ENCODE measurements around the gene SPHK1. TPM values are rescaled to one million over a fixed set of nuclear protein-coding genes. Genes with fewer than 3 reads are reported as not detected.

Gene SPHK1
- total and polyA plus RNA-seq, 5 donors from 2014 or later: 0.09 to 0.52 (median 0.12) TPM; not detected in 2

DNA sequence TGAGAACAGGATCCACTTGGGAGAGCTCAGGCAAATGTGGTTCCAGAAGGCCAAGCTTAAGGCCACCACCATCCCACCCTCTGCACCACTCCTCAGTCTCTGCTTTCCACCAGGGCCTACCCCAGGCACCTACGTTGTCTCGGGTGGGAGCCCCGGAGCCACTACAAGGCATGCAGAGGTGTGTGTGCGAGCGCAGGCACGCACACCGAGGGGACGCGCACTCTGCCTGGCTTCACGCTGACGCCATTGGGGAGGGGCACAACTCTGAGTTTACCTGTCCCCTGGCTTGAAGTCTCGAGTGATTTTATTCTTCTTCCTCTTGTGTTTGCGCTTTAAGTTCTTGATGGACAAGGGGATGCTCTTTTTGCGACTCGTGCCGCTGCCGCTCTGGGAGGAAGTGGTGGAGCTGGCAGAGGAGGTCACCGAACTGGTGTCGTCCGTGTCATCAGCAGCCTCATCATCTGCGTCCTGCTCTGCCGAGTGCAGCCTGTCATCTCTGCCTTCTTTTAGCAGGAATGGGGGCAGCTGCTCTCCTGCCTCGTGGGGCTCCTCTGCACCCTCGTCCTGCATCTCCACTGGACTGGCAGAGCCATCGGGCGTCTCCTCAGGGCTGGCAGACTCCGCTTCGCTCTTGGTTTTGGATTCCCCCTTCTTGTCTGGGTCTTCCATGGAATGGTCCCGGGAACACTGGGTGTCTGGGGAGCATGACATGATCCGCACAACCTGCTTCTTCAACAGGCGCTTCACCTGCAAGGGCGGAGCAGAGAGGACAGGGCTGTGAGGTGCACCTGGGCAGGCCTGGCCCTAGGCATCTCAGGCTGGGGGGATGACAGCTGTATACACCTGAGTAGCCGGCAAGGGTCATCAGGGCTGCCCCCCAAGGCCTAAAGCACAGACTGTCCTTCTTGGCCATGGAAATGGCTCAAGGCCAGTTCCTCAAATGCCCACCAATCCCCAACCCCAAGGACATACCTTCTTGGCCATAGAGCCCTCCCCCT is 15.1 kb downstream of the SPHK1 start:
- no peaks in the 10 kb centered on the region for H3K27me3 ChIP-seq (ENCODE audit: control insufficient read depth, insufficient read depth, low read length)
- H3K36me3 ChIP-seq (ENCODE audit: control insufficient read depth, insufficient read depth, low read length): peaks cover 70% of the 10 kb centered on the region
- Mint-ChIP-seq H3K27ac (no peak overlapping the region), H3K36me3 (peaks cover 53% of the 10 kb centered on the region), H3K4me1 (peaks cover 0 to 7% (median under 1%) of the 10 kb centered on the region in 4 donors), H3K27me3 (no peaks in the 10 kb centered on the region), H3K9me3 (peaks cover 0 to 2% (median 0%) of the 10 kb centered on the region in 7 donors), H3K4me3 (no peak overlapping the region)
- no peaks in the 10 kb centered on the region for H3K4me1 ChIP-seq (ENCODE audit: control insufficient read depth, insufficient read depth, low read length, poor library complexity, severe bottlenecking)
- DNase-seq (no peak), ATAC-seq (ENCODE audit: low read depth in 2 of 2) (no peak)
- no peaks in the 10 kb centered on the region for H3K9me3 ChIP-seq (ENCODE audit: control insufficient read depth in 2 of 2, low read length in 2 of 2)
- H3K27ac ChIP-seq (ENCODE audit: insufficient read depth, low read length, poor library complexity, severe bottlenecking): no peak overlapping the region
- no peak overlapping the region for H3K4me3 ChIP-seq (ENCODE audit: low read depth, low read length)

DNA sequence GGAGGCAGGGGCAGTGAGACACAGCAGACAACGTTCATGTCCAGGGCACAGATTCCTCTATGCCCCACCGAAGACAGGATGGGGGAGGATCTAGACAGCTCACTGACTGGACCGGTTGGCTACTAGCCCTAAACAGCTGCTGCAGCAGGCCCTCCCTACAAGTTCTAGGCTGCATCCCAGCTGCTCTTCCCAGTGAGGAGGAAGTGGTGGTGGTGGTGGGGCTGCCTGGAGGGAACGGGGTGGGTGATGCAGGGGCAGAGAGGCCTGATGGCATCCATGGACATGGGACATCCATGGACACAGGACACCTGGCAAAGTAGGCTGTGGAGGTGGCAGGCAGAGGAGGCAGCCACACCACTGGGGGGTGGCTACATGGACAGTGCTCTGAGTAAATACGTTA is 18.3 kb downstream of the SPHK1 start:
- H3K4me3 ChIP-seq (ENCODE audit: low read depth, low read length): no peak overlapping the region
- no peak overlapping the region for H3K27ac ChIP-seq (ENCODE audit: insufficient read depth, low read length, poor library complexity, severe bottlenecking)
- Mint-ChIP-seq H3K4me3 (no peak overlapping the region), H3K9me3 (peaks cover 0 to 2% (median 0%) of the 10 kb centered on the region in 7 donors), H3K4me1 (peaks cover 0 to 7% (median 2%) of the 10 kb centered on the region in 4 donors), H3K36me3 (peaks cover 48% of the 10 kb centered on the region), H3K27ac (no peak overlapping the region), H3K27me3 (no peaks in the 10 kb centered on the region)
- peaks cover 64% of the 10 kb centered on the region for H3K36me3 ChIP-seq (ENCODE audit: control insufficient read depth, insufficient read depth, low read length)
- ATAC-seq (ENCODE audit: low read depth in 2 of 2): no peak
- DNase-seq: no peak
- no peaks in the 10 kb centered on the region for H3K9me3 ChIP-seq (ENCODE audit: control insufficient read depth in 2 of 2, low read length in 2 of 2)
- H3K4me1 ChIP-seq (ENCODE audit: control insufficient read depth, insufficient read depth, low read length, poor library complexity, severe bottlenecking): no peaks in the 10 kb centered on the region
- H3K27me3 ChIP-seq (ENCODE audit: control insufficient read depth, insufficient read depth, low read length): no peaks in the 10 kb centered on the region

DNA sequence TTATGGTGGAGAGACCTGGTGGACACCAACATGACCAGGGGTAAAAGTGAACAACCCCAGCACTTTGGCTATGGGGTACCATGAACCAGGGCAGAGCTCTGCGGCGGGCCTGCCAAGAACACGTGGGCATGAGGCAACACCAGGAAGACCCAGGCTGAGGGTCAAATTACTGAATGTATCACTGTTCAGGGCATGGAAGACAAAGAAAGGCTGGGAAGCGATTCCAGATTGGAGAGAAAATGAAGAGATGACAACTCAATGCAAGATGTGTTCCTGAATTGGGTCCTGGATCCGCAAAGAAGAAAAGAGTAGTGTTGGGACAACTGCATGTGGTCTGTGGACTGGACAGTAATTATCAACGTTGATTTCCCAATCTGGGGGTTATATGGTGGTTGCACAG is 19.8 kb downstream of the SPHK1 start:
- no peaks in the 10 kb centered on the region for H3K9me3 ChIP-seq (ENCODE audit: control insufficient read depth in 2 of 2, low read length in 2 of 2)
- DNase-seq: no peak
- Mint-ChIP-seq H3K4me1 (peaks cover 7 to 12% (median 8%) of the 10 kb centered on the region in 4 donors), H3K27me3 (no peaks in the 10 kb centered on the region), H3K4me3 (no peak overlapping the region), H3K36me3 (peaks cover 39% of the 10 kb centered on the region), H3K27ac (no peak overlapping the region), H3K9me3 (peaks cover 0 to 2% (median 0%) of the 10 kb centered on the region in 7 donors)
- H3K4me3 ChIP-seq (ENCODE audit: low read depth, low read length): no peak overlapping the region
- H3K36me3 ChIP-seq (ENCODE audit: control insufficient read depth, insufficient read depth, low read length): peaks cover 52% of the 10 kb centered on the region
- H3K27me3 ChIP-seq (ENCODE audit: control insufficient read depth, insufficient read depth, low read length): no peaks in the 10 kb centered on the region
- ATAC-seq (ENCODE audit: low read depth in 2 of 2): no peak
- no peak overlapping the region for H3K27ac ChIP-seq (ENCODE audit: insufficient read depth, low read length, poor library complexity, severe bottlenecking)
- H3K4me1 ChIP-seq (ENCODE audit: control insufficient read depth, insufficient read depth, low read length, poor library complexity, severe bottlenecking): peaks cover 5% of the 10 kb centered on the region

DNA sequence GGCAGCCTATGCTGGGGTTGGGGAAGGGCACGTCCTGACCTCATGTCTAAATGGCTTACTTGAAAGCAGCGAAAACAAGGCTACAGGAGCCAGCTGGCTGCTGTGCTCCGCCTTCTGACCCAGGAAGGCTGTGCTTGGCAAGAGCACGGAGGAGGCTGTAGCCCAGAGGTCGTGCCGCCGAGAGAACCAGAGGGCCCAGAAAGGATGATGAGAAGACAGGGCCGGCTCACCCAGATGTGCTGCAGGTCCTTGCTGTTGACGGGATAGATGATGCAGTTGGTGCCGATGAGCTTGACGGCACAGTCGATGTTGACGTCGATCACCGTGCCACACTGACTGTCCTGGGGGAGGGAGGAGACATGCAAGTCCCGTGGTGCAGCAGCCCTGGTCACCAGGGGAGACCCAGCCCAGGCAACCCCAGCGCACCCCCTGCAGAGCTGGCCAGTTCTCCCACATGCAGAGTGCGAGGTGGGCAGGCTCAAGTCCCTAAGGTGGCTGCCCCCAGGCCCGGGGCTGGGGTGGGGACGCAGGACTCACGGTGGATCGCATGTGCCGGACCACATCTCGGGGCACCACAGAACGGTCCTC is 20.7 kb downstream of the SPHK1 start:
- Histone ChIP-seq H3K27ac (ENCODE audit: insufficient read depth, low read length, poor library complexity, severe bottlenecking) (no peak overlapping the region), H3K4me3 (ENCODE audit: low read depth, low read length) (no peak overlapping the region), H3K9me3 (ENCODE audit: control insufficient read depth in 2 of 2, low read length in 2 of 2) (no peaks in the 10 kb centered on the region), H3K27me3 (ENCODE audit: control insufficient read depth, insufficient read depth, low read length) (no peaks in the 10 kb centered on the region), H3K4me1 (ENCODE audit: control insufficient read depth, insufficient read depth, low read length, poor library complexity, severe bottlenecking) (peaks cover 5% of the 10 kb centered on the region), H3K36me3 (ENCODE audit: control insufficient read depth, insufficient read depth, low read length) (peaks cover 44% of the 10 kb centered on the region)
- H3K4me3 Mint-ChIP-seq: no peak overlapping the region
- peaks cover 0 to 2% (median 0%) of the 10 kb centered on the region in 7 donors for H3K9me3 Mint-ChIP-seq
- peaks cover 38% of the 10 kb centered on the region for H3K36me3 Mint-ChIP-seq
- ATAC-seq (ENCODE audit: low read depth in 2 of 2) (no peak), DNase-seq (no peak)
- no peaks in the 10 kb centered on the region for H3K27me3 Mint-ChIP-seq
- peaks cover 7 to 13% (median 10%) of the 10 kb centered on the region in 4 donors for H3K4me1 Mint-ChIP-seq
- H3K27ac Mint-ChIP-seq: no peak overlapping the region

DNA sequence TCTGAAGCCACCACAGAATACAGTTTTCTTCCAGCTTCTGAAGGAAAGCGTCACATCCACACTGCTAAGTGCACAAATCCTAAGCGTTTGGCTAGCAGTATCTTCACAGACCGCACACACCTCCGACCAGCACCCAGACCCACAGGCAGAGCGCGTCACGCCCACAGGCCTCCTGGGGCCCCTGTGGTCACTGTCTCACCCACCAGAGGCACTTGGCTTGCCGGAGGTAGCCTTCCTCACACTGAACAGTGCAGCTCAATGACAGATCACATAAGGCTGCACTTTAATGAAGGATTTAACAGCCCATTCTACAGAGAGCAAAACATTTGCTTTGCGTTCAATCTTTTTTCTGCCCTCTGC is 21.2 kb downstream of the SPHK1 start:
- Mint-ChIP-seq H3K27me3 (no peaks in the 10 kb centered on the region), H3K4me1 (peaks cover 7 to 13% (median 10%) of the 10 kb centered on the region in 4 donors), H3K4me3 (no peak overlapping the region), H3K9me3 (peaks cover 0 to 2% (median 0%) of the 10 kb centered on the region in 7 donors), H3K36me3 (peaks cover 38% of the 10 kb centered on the region), H3K27ac (no peak overlapping the region)
- H3K27me3 ChIP-seq (ENCODE audit: control insufficient read depth, insufficient read depth, low read length): no peaks in the 10 kb centered on the region
- H3K27ac ChIP-seq (ENCODE audit: insufficient read depth, low read length, poor library complexity, severe bottlenecking): no peak overlapping the region
- ATAC-seq (ENCODE audit: low read depth in 2 of 2) (no peak), DNase-seq (no peak)
- H3K36me3 ChIP-seq (ENCODE audit: control insufficient read depth, insufficient read depth, low read length): peaks cover 42% of the 10 kb centered on the region
- no peaks in the 10 kb centered on the region for H3K9me3 ChIP-seq (ENCODE audit: control insufficient read depth in 2 of 2, low read length in 2 of 2)
- H3K4me3 ChIP-seq (ENCODE audit: low read depth, low read length): no peak overlapping the region
- H3K4me1 ChIP-seq (ENCODE audit: control insufficient read depth, insufficient read depth, low read length, poor library complexity, severe bottlenecking): peaks cover 5% of the 10 kb centered on the region

DNA sequence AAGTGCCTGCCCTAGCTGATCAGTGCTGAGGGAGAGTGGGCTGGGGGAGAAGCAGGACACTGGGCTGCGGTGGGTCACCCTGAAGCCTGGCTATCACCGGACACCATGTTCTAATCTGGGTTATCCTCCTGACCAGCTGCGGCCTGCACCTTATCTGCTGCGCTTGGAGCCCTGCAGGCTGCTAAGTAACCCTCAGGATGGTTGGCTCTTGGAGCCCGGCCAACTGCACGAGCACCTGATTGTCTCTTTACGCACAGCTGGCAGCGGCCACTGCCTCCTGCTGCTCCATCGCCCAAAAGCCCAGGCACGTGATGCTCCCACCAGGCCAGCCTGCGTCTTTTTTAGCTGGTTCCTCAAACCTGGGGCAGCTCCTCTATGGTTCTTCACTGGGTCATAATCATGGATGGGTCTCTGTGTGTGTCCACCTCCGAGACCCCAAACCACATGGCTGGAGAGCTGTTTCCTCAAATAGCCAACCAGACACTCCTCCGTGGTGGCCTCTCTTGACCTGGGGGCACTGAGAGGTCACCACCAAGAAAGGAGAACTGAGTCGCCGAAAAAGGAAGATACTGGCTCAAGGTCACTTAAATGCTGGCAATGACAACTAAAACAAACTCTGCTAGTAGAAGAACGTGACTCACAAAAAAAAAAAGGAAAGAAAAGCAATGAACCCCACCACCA is 21.7 kb downstream of the SPHK1 start:
- no peaks in the 10 kb centered on the region for H3K9me3 ChIP-seq (ENCODE audit: control insufficient read depth in 2 of 2, low read length in 2 of 2)
- H3K27ac Mint-ChIP-seq: no peak overlapping the region
- ATAC-seq (ENCODE audit: low read depth in 2 of 2) (no peak), DNase-seq (no peak)
- H3K4me3 ChIP-seq (ENCODE audit: low read depth, low read length): no peak overlapping the region
- no peaks in the 10 kb centered on the region for H3K27me3 Mint-ChIP-seq
- H3K27me3 ChIP-seq (ENCODE audit: control insufficient read depth, insufficient read depth, low read length): no peaks in the 10 kb centered on the region
- H3K4me1 ChIP-seq (ENCODE audit: control insufficient read depth, insufficient read depth, low read length, poor library complexity, severe bottlenecking): peaks cover 5% of the 10 kb centered on the region
- peaks cover 7 to 13% (median 10%) of the 10 kb centered on the region in 4 donors for H3K4me1 Mint-ChIP-seq
- peaks cover 0 to 2% (median 0%) of the 10 kb centered on the region in 7 donors for H3K9me3 Mint-ChIP-seq
- H3K4me3 Mint-ChIP-seq: no peak overlapping the region
- H3K27ac ChIP-seq (ENCODE audit: insufficient read depth, low read length, poor library complexity, severe bottlenecking): no peak overlapping the region
- H3K36me3 Mint-ChIP-seq: peaks cover 33% of the 10 kb centered on the region
- H3K36me3 ChIP-seq (ENCODE audit: control insufficient read depth, insufficient read depth, low read length): peaks cover 37% of the 10 kb centered on the region

DNA sequence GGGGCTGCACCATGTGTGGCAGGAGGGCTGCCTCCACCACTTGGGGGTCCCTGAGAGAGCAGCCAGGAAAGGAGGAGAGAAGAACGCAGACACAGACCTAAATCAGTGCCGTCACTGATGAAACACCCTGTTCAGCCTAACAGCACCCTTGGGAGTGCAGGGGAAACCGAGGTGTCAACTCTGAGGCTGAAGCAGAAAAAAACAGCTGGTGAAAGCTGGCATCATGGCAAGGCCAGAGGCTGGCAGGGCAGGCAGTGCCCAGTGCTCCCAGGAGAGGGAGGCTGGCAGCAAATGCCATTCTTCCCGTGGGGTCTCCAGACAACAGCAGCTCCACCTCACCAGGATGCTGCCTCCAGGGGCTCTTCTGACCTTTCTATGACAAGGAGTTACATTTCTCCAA is 23.1 kb downstream of the SPHK1 start:
- Mint-ChIP-seq H3K27ac (no peak overlapping the region), H3K9me3 (peaks cover 0 to 2% (median 0%) of the 10 kb centered on the region in 7 donors), H3K36me3 (peaks cover 22% of the 10 kb centered on the region)

More for the DNA sequence above, 23.1 kb downstream of the SPHK1 start:
- no peak overlapping the region for H3K27ac ChIP-seq (ENCODE audit: insufficient read depth, low read length, poor library complexity, severe bottlenecking)
- ATAC-seq (ENCODE audit: low read depth in 2 of 2) (no peak), DNase-seq (no peak)
- no peak overlapping the region for H3K4me3 Mint-ChIP-seq
- H3K4me1 Mint-ChIP-seq: peaks cover 7 to 13% (median 10%) of the 10 kb centered on the region in 4 donors
- peaks cover 27% of the 10 kb centered on the region for H3K36me3 ChIP-seq (ENCODE audit: control insufficient read depth, insufficient read depth, low read length)
- H3K27me3 Mint-ChIP-seq: no peaks in the 10 kb centered on the region
- peaks cover 5% of the 10 kb centered on the region for H3K4me1 ChIP-seq (ENCODE audit: control insufficient read depth, insufficient read depth, low read length, poor library complexity, severe bottlenecking)
- H3K9me3 ChIP-seq (ENCODE audit: control insufficient read depth in 2 of 2, low read length in 2 of 2): no peaks in the 10 kb centered on the region
- H3K4me3 ChIP-seq (ENCODE audit: low read depth, low read length): no peak overlapping the region
- H3K27me3 ChIP-seq (ENCODE audit: control insufficient read depth, insufficient read depth, low read length): no peaks in the 10 kb centered on the region
